ENCODE measurements around the gene GDF7. TPM values are rescaled to one million over a fixed set of nuclear protein-coding genes. Genes with fewer than 3 reads are reported as not detected.

The GDF7 gene
- total RNA-seq, 1 donor from 2014 or later = 0.04 TPM

- Histone ChIP-seq H3K36me3 (ENCODE audit: control insufficient read depth, insufficient read depth, low read length) (no peaks in the 10 kb centered on the region), H3K27me3 (ENCODE audit: control insufficient read depth, insufficient read depth, low read length) (peaks cover 79% of the 10 kb centered on the region), H3K4me3 (ENCODE audit: low read depth, low read length) (no peak overlapping the region)
- TF ChIP-seq CTCF (IDR thresholded peaks at IDR 0.05; ENCODE audit: insufficient read depth, low read length, poor library complexity, severe bottlenecking) = no peak
- no peak for DNase-seq (ENCODE audit: low read depth)
Measured at GRCh38 chr2:20669562-20670314, 2.8 kb downstream of the GDF7 start.

- no peak for DNase-seq (ENCODE audit: low read depth)
- peaks cover 72% of the 10 kb centered on the region for H3K27me3 ChIP-seq (ENCODE audit: control insufficient read depth, insufficient read depth, low read length)
Measured at GRCh38 chr2:20670315-20671035, 3.5 kb downstream of the GDF7 start.

GRCh38 chr2:20671036-20671735, 4.2 kb downstream of the GDF7 start:
- Histone ChIP-seq H3K36me3 (ENCODE audit: control insufficient read depth, insufficient read depth, low read length) (no peaks in the 10 kb centered on the region), H3K27me3 (ENCODE audit: control insufficient read depth, insufficient read depth, low read length) (peaks cover 65% of the 10 kb centered on the region), H3K4me3 (ENCODE audit: low read depth, low read length) (no peak overlapping the region)
- TF ChIP-seq CTCF (IDR thresholded peaks at IDR 0.05; ENCODE audit: insufficient read depth, low read length, poor library complexity, severe bottlenecking) = no peak
- no peak for DNase-seq (ENCODE audit: low read depth)

More at GRCh38 chr2:20670315-20671035, 3.5 kb downstream of the GDF7 start:
- no peak overlapping the region for H3K4me3 ChIP-seq (ENCODE audit: low read depth, low read length)
- no peak for TF ChIP-seq CTCF (IDR thresholded peaks at IDR 0.05; ENCODE audit: insufficient read depth, low read length, poor library complexity, severe bottlenecking)
- H3K36me3 ChIP-seq (ENCODE audit: control insufficient read depth, insufficient read depth, low read length) = no peaks in the 10 kb centered on the region

GRCh38 chr2:20671736-20672080, 4.8 kb downstream of the GDF7 start:
- H3K27me3 ChIP-seq (ENCODE audit: control insufficient read depth, insufficient read depth, low read length) = peaks cover 59% of the 10 kb centered on the region
- no peaks in the 10 kb centered on the region for H3K36me3 ChIP-seq (ENCODE audit: control insufficient read depth, insufficient read depth, low read length)
- TF ChIP-seq CTCF (IDR thresholded peaks at IDR 0.05; ENCODE audit: insufficient read depth, low read length, poor library complexity, severe bottlenecking) = no peak
- DNase-seq (ENCODE audit: low read depth) = no peak
- H3K4me3 ChIP-seq (ENCODE audit: low read depth, low read length) = no peak overlapping the region

- peaks cover 56% of the 10 kb centered on the region for H3K27me3 ChIP-seq (ENCODE audit: control insufficient read depth, insufficient read depth, low read length)
- no peak for TF ChIP-seq CTCF (IDR thresholded peaks at IDR 0.05; ENCODE audit: insufficient read depth, low read length, poor library complexity, severe bottlenecking)
- H3K36me3 ChIP-seq (ENCODE audit: control insufficient read depth, insufficient read depth, low read length) = no peaks in the 10 kb centered on the region
- H3K4me3 ChIP-seq (ENCODE audit: low read depth, low read length) = no peak overlapping the region
- no peak for DNase-seq (ENCODE audit: low read depth)
Measured at GRCh38 chr2:20672201-20672951, 5.4 kb downstream of the GDF7 start.
